Liver (tissue), 9 donors: ENCODE data around the gene FAM241A. TPM values are rescaled to one million over a fixed set of nuclear protein-coding genes. Genes with fewer than 3 reads are reported as not detected.

Experiments
- DNase-seq: peaks from one replicate; pipeline ENCODE4 v3.0.0-alpha.2; 2017; ENCODE audit warnings: low spot score
- H3K27ac ChIP-seq, 2 donors: one replicate each; pipeline ENCODE4 v1.7.0; 2013; ENCODE audit warnings: inconsistent platforms in 2 of 2, low read length in 2 of 2, control low read depth in 1 of 2, low read depth in 1 of 2, mild to moderate bottlenecking in 1 of 2
- H3K27me3 ChIP-seq, 4 donors: one replicate each; pipeline versions ENCODE4 v1.6.1 to v1.7.0; 2013; ENCODE audit warnings: low read length in 3 of 4, inconsistent platforms in 1 of 4, mild to moderate bottlenecking in 1 of 4, moderate library complexity in 1 of 4; ENCODE audit not compliant: control insufficient read depth in 4 of 4, insufficient read depth in 4 of 4
- H3K36me3 ChIP-seq, 4 donors: one replicate each; pipeline versions ENCODE4 v1.6.1 to v1.7.0; 2013; ENCODE audit warnings: low read length in 3 of 4, mild to moderate bottlenecking in 3 of 4, low read depth in 1 of 4, moderate library complexity in 1 of 4; ENCODE audit not compliant: control insufficient read depth in 4 of 4, insufficient read depth in 3 of 4
- H3K4me1 ChIP-seq, 4 donors: one replicate each; pipeline versions ENCODE4 v1.6.1 to v1.7.0; 2013; ENCODE audit warnings: low read length in 3 of 4, mild to moderate bottlenecking in 3 of 4, moderate library complexity in 1 of 4; ENCODE audit not compliant: control insufficient read depth in 4 of 4, insufficient read depth in 4 of 4
- H3K4me3 ChIP-seq, 3 donors: one replicate each; pipeline versions ENCODE4 v1.6.1 to v1.7.0; 2013; ENCODE audit warnings: low read length in 3 of 3, control low read depth in 1 of 3, low read depth in 1 of 3, mild to moderate bottlenecking in 1 of 3
- H3K9ac ChIP-seq, 2 donors: one replicate each; pipeline ENCODE4 v1.7.0; 2013; ENCODE audit warnings: low read length in 2 of 2, mild to moderate bottlenecking in 2 of 2, moderate library complexity in 2 of 2, control low read depth in 1 of 2, low read depth in 1 of 2
- H3K9me3 ChIP-seq, 4 donors: one replicate each; pipeline versions ENCODE4 v1.6.1 to v1.7.0; 2013; ENCODE audit warnings: low read length in 3 of 4; ENCODE audit not compliant: control insufficient read depth in 4 of 4
- EGR1 ChIP-seq, 2 donors: IDR thresholded peaks; 2 replicates each; pipeline ENCODE4 v1.6.1; 2016 to 2018; ENCODE audit warnings: antibody characterized with exemption in 2 of 2, low read depth in 2 of 2
- FOXA2 ChIP-seq: IDR thresholded peaks from 2 replicates; pipeline ENCODE4 v1.6.1; 2016; ENCODE audit warnings: antibody characterized with exemption
- HNF4A ChIP-seq, 2 donors: conservative IDR thresholded peaks; 2 replicates each; pipeline ENCODE4 v1.6.1; 2016; ENCODE audit warnings: antibody characterized with exemption in 2 of 2, mild to moderate bottlenecking in 2 of 2
- NR2F2 ChIP-seq: IDR thresholded peaks from 2 replicates; pipeline ENCODE4 v1.6.1; 2016; ENCODE audit warnings: antibody characterized with exemption
- RAD21 ChIP-seq, 2 donors: IDR thresholded peaks; 2 replicates each; pipeline ENCODE4 v1.6.1; 2016; ENCODE audit warnings: antibody characterized with exemption in 2 of 2, mild to moderate bottlenecking in 2 of 2
- RXRA ChIP-seq, 2 donors: IDR thresholded peaks; 2 replicates each; pipeline ENCODE4 v1.6.1; 2017 to 2018; ENCODE audit warnings: antibody characterized with exemption in 2 of 2, mild to moderate bottlenecking in 1 of 2
- SP1 ChIP-seq: IDR thresholded peaks from 2 replicates; pipeline ENCODE4 v1.6.1; 2018; ENCODE audit warnings: antibody characterized with exemption, mild to moderate bottlenecking
- TAF1 ChIP-seq: conservative IDR thresholded peaks from 2 replicates; pipeline ENCODE4 v1.6.1; 2016; ENCODE audit warnings: antibody characterized with exemption, mild to moderate bottlenecking
- YY1 ChIP-seq: IDR thresholded peaks from 2 replicates; pipeline ENCODE4 v1.6.1; 2016; ENCODE audit warnings: antibody characterized with exemption, mild to moderate bottlenecking
- WGBS: extraction: QIAGEN DNeasy Blood & Tissue Kit; methylation state at CpG from one replicate; pipeline ENCODE4 v1.1.7; 2013; 5-methylcytosine and 5-hydroxymethylcytosine counted together
- polyA plus RNA-seq, 2 donors: library from polyadenylated mRNA; stranded (reverse) in 1 of 2; unstranded in 1 of 2; fragments of 200-250 nt in 1 of 2; fragments of >200 nt in 1 of 2; fragmentation: Nextera tagmentation in 1 of 2; extraction: Ambion mirVana in 1 of 2; gene quantifications; one replicate each; pipeline versions ENCODE4 v1.2.1 to v1.2.3, GENCODE V29; 2013 to 2015
- total RNA-seq, 2 donors: library from RNA; depleted of rRNA; stranded (reverse); fragments of >200 nt; gene quantifications; one replicate each; pipeline ENCODE4 v1.2.3, GENCODE V29; 2014
- TF ChIP-seq, protein P1 (sequence below): IDR thresholded peaks from 2 replicates; pipeline ENCODE4 v1.6.1; 2016; ENCODE audit warnings: antibody characterized with exemption
- TF ChIP-seq, protein P2 (sequence below): IDR thresholded peaks from 2 replicates; pipeline ENCODE4 v1.6.1; 2016; ENCODE audit warnings: antibody characterized with exemption
- TF ChIP-seq, protein P3 (sequence below): fragments of 150-350 bp; IDR thresholded peaks from 2 replicates; pipeline ENCODE4 v1.5.1; 2017; ENCODE audit warnings: improper control_type of control experiment, low read depth, low read length; ENCODE audit not compliant: missing input control
- TF ChIP-seq, protein P4 (sequence below): IDR thresholded peaks from 2 replicates; pipeline ENCODE4 v1.6.1; 2016; ENCODE audit warnings: antibody characterized with exemption
- donor health status: healthy.
- donor health status: healthy.
- donor health status: healthy.
- donor health status: healthy.
- donor health status: healthy.

FAM241A gene
- total and polyA plus RNA-seq, 4 donors: 1.1 to 2.3 (median 1.7) TPM

DNA sequence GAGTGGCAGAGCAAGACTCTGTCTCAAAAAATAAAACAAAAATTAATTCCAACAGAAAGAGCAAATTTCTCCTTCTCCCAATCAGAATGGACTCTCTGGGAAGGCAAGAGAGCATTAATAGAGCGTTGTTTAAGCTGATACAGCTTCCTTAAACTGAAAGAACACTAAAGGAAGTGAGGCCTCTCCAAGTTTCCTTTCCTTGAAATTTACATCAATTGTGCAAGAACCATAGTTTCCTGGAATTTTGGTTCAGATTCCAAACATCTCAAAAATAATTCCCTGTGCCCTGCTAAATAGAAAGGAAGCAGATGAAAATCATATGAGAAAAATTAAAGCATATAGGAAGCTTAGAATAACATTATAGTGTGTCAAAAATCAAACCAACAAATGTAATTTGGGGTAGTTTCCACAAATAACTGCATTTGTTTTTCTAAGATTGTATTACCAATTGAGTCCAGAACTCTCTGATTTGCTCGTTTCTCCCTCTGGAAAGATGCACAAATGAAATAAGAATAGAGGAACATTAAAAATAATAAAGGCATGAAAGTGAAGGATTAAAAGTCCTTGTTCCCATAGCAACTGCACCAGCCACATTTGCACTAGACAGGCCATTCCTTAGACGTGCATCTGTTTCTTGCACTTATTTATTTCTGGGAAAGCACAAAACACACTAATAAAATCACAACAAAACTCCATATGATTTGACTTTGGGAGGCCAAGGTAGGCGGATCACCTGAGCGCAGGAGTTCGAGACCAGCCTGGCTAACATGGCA is 3.7 kb upstream of the FAM241A start:
- Histone ChIP-seq H3K36me3 (no peaks in the 10 kb centered on the region), H3K27me3 (no peaks in the 10 kb centered on the region), H3K4me1 (peaks cover 6 to 18% (median 15%) of the 10 kb centered on the region in 4 donors), H3K4me3 (no peak overlapping the region), H3K9me3 (no peaks in the 10 kb centered on the region), H3K9ac (no peak overlapping the region), H3K27ac (peak overlapping the region in 1 of 2 donors; percentile 32)
- DNase-seq: no peak
- 80% methylated on average over 6 of the region's 6 CpGs for WGBS
- TF ChIP-seq EGR1 (IDR thresholded peaks at IDR 0.05; ENCODE audit: low read depth in 2 of 2) (no peak), RAD21 (IDR thresholded peaks at IDR 0.05) (no peak), YY1 (no peak), SP1 (no peak), RXRA (IDR thresholded peaks at IDR 0.05) (no peak), NR2F2 (no peak), HNF4A (conservative IDR thresholded peaks at IDR 0.05) (no peak), FOXA2 (no peak), TAF1 (no peak)
- TF ChIP-seq, protein P1, sequence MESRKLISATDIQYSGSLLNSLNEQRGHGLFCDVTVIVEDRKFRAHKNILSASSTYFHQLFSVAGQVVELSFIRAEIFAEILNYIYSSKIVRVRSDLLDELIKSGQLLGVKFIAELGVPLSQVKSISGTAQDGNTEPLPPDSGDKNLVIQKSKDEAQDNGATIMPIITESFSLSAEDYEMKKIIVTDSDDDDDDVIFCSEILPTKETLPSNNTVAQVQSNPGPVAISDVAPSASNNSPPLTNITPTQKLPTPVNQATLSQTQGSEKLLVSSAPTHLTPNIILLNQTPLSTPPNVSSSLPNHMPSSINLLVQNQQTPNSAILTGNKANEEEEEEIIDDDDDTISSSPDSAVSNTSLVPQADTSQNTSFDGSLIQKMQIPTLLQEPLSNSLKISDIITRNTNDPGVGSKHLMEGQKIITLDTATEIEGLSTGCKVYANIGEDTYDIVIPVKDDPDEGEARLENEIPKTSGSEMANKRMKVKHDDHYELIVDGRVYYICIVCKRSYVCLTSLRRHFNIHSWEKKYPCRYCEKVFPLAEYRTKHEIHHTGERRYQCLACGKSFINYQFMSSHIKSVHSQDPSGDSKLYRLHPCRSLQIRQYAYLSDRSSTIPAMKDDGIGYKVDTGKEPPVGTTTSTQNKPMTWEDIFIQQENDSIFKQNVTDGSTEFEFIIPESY: no peak
- TF ChIP-seq, protein P2, sequence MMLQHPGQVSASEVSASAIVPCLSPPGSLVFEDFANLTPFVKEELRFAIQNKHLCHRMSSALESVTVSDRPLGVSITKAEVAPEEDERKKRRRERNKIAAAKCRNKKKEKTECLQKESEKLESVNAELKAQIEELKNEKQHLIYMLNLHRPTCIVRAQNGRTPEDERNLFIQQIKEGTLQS: no peak
- TF ChIP-seq, protein P3, sequence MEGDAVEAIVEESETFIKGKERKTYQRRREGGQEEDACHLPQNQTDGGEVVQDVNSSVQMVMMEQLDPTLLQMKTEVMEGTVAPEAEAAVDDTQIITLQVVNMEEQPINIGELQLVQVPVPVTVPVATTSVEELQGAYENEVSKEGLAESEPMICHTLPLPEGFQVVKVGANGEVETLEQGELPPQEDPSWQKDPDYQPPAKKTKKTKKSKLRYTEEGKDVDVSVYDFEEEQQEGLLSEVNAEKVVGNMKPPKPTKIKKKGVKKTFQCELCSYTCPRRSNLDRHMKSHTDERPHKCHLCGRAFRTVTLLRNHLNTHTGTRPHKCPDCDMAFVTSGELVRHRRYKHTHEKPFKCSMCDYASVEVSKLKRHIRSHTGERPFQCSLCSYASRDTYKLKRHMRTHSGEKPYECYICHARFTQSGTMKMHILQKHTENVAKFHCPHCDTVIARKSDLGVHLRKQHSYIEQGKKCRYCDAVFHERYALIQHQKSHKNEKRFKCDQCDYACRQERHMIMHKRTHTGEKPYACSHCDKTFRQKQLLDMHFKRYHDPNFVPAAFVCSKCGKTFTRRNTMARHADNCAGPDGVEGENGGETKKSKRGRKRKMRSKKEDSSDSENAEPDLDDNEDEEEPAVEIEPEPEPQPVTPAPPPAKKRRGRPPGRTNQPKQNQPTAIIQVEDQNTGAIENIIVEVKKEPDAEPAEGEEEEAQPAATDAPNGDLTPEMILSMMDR: no peak
- TF ChIP-seq, protein P4, sequence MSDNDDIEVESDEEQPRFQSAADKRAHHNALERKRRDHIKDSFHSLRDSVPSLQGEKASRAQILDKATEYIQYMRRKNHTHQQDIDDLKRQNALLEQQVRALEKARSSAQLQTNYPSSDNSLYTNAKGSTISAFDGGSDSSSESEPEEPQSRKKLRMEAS: no peak

DNA sequence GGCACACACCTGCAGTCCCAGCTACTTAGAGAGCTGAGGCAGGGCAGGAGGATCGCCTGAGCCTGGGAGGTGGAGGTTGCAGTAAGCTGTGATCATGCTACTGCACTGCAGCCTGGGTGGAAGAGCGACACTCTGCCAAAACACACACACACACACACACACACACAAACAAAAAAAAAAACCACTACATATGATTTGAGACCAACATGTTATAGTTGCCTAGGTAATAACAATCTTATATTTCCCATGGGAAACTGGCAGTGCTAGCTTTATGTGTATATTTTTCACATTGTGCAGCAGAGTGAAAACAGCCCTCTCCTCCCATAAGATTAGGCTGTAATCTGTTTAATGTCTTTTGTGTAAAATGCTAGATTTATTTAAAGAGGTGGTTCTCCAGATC is 3.1 kb upstream of the FAM241A start:
- H3K36me3 ChIP-seq: no peaks in the 10 kb centered on the region
- TF ChIP-seq HNF4A (conservative IDR thresholded peaks at IDR 0.05) (peak in 1 of 2 donors; percentile 12), NR2F2 (no peak)
- TF ChIP-seq, protein P1: no peak
- 71% methylated on average over 2 of the region's 2 CpGs for WGBS
- H3K27ac ChIP-seq: peak overlapping the region in 1 of 2 donors; percentile 32
- H3K27me3 ChIP-seq: no peaks in the 10 kb centered on the region
- no peak overlapping the region for H3K4me3 ChIP-seq
- no peak for DNase-seq
- no peaks in the 10 kb centered on the region for H3K9me3 ChIP-seq
- peaks cover 9 to 20% (median 18%) of the 10 kb centered on the region in 4 donors for H3K4me1 ChIP-seq
- no peak overlapping the region for H3K9ac ChIP-seq
